Left lung (tissue), 10 donors: ENCODE measurements around the gene DOCK11. TPM values are rescaled to one million over a fixed set of nuclear protein-coding genes. Genes with fewer than 3 reads are reported as not detected.

Experiments
- ATAC-seq: fragments of 200-7000 bp; cut with Tn5 transposase; one replicate; pipeline ENCODE4 v1.9.1; 2020; ENCODE audit warnings: moderate library complexity
- DNase-seq, 4 donors: peaks; one replicate each; pipeline ENCODE4 v3.0.0-alpha.2; 2013 to 2020
- H3K27ac ChIP-seq, 2 donors: fragments of 200-600 bp; sonication (generic) in 1 of 2; one replicate each; pipeline versions ENCODE4 v1.5.0 to v1.8.0; 2020 to 2021
- H3K27me3 ChIP-seq, 2 donors: fragments of 200-600 bp; sonication (generic) in 1 of 2; one replicate each; pipeline versions ENCODE4 v1.5.0 to v1.8.0; 2020 to 2021
- H3K36me3 ChIP-seq, 2 donors: fragments of 200-600 bp; sonication (generic) in 1 of 2; one replicate each; pipeline versions ENCODE4 v1.5.0 to v1.8.0; 2020 to 2021
- H3K4me1 ChIP-seq, 2 donors: fragments of 200-600 bp; one replicate each; pipeline ENCODE4 v1.8.0; 2021
- H3K4me3 ChIP-seq, 2 donors: fragments of 200-600 bp; sonication (generic) in 1 of 2; one replicate each; pipeline versions ENCODE4 v1.5.0 to v1.8.0; 2020 to 2021; ENCODE audit warnings: mild to moderate bottlenecking in 1 of 2
- H3K9me3 ChIP-seq, 2 donors: fragments of 200-600 bp; sonication (generic) in 1 of 2; one replicate each; pipeline versions ENCODE4 v1.5.0 to v1.8.0; 2020 to 2021
- CTCF ChIP-seq, 2 donors: fragments of 200-600 bp; sonication (generic) in 1 of 2; IDR thresholded peaks; one replicate each; pipeline versions ENCODE4 v1.5.0 to v1.8.0; 2021; ENCODE audit warnings: antibody characterized with exemption in 2 of 2
- intact Hi-C, 2 donors: fragments of 100-400 bp; cut with DNase I; formaldehyde crosslinking; loops; one replicate each; pipeline versions ENCODE4 v1.11.2 to v1.14.2; 2022
- polyA plus RNA-seq, 6 donors: library from polyadenylated mRNA; unstranded; fragments of 120-200 nt; gene quantifications; one replicate each; pipeline ENCODE4 v1.2.1, GENCODE V29; 2013; ENCODE audit not compliant: insufficient read length in 6 of 6
- total RNA-seq, 2 donors: library from RNA; stranded (reverse); fragmentation: NEBNext Ultra II Directional; extraction: Animal tissue kit (Norgen Biotek cat#: 25700); gene quantifications; one replicate each; pipeline ENCODE4 v1.2.1, GENCODE V29; 2021
- donor health status: DM: no; HTN: yes; CAD: no.
- donor health status: DM: no; HTN: no; CAD: no.

DOCK11 gene
- total and polyA plus RNA-seq, 8 donors, result 13.4 to 36.8 (median 16.9) TPM

GRCh38 chrX:118502161-118502789 lies 6.7 kb downstream of the DOCK11 start:
- Histone ChIP-seq H3K27me3 (no peaks in the 10 kb centered on the region), H3K9me3 (no peaks in the 10 kb centered on the region), H3K36me3 (no peaks in the 10 kb centered on the region), H3K27ac (peak overlapping the region in 1 of 2 donors; percentile 61), H3K4me3 (no peak overlapping the region), H3K4me1 (peaks cover 0 to 29% of the 10 kb centered on the region in 2 donors)
- TF ChIP-seq CTCF (IDR thresholded peaks at IDR 0.05), result no peak
- DNase-seq (no peak), ATAC-seq (no peak)
- intact Hi-C loops, result no loop called here

- no peak for DNase-seq
- peaks cover 0 to 28% of the 10 kb centered on the region in 2 donors for H3K4me1 ChIP-seq
- TF ChIP-seq CTCF (IDR thresholded peaks at IDR 0.05), result no peak
- H3K9me3 ChIP-seq, result no peaks in the 10 kb centered on the region
- no peaks in the 10 kb centered on the region for H3K36me3 ChIP-seq
- intact Hi-C loops, result no loop called here
- ATAC-seq, result no peak
- no peak overlapping the region for H3K4me3 ChIP-seq
- H3K27me3 ChIP-seq, result no peaks in the 10 kb centered on the region
- H3K27ac ChIP-seq, result peak overlapping the region in 1 of 2 donors; percentile 61
Measured at GRCh38 chrX:118503260-118504041, 7.8 kb downstream of the DOCK11 start.

GRCh38 chrX:118504581-118504980 lies 9.0 kb downstream of the DOCK11 start:
- H3K36me3 ChIP-seq, result no peaks in the 10 kb centered on the region

GRCh38 chrX:118506805-118507480 lies 11.3 kb downstream of the DOCK11 start:
- H3K36me3 ChIP-seq, result no peaks in the 10 kb centered on the region
- DNase-seq, result no peak
- H3K27me3 ChIP-seq, result no peaks in the 10 kb centered on the region
- no peak overlapping the region for H3K27ac ChIP-seq
- no peak overlapping the region for H3K4me3 ChIP-seq
- H3K4me1 ChIP-seq, result peaks cover 0 to 23% of the 10 kb centered on the region in 2 donors
- no peak for TF ChIP-seq CTCF (IDR thresholded peaks at IDR 0.05)
- no peaks in the 10 kb centered on the region for H3K9me3 ChIP-seq
- no peak for ATAC-seq
- intact Hi-C loops, result no loop called here

More at GRCh38 chrX:118504581-118504980, 9.0 kb downstream of the DOCK11 start:
- H3K9me3 ChIP-seq, result no peaks in the 10 kb centered on the region
- no peaks in the 10 kb centered on the region for H3K27me3 ChIP-seq
- peaks cover 0 to 24% of the 10 kb centered on the region in 2 donors for H3K4me1 ChIP-seq
- ATAC-seq (no peak), DNase-seq (no peak)
- no peak for TF ChIP-seq CTCF (IDR thresholded peaks at IDR 0.05)
- intact Hi-C loops, result no loop called here
- H3K27ac ChIP-seq, result no peak overlapping the region
- H3K4me3 ChIP-seq, result no peak overlapping the region

GRCh38 chrX:118507766-118508165 lies 12.2 kb downstream of the DOCK11 start:
- H3K27ac ChIP-seq, result no peak overlapping the region
- H3K27me3 ChIP-seq, result no peaks in the 10 kb centered on the region
- no peaks in the 10 kb centered on the region for H3K9me3 ChIP-seq
- no peak for DNase-seq
- no peaks in the 10 kb centered on the region for H3K36me3 ChIP-seq
- no peak overlapping the region for H3K4me3 ChIP-seq
- ATAC-seq, result no peak
- peaks cover 0 to 25% of the 10 kb centered on the region in 2 donors for H3K4me1 ChIP-seq
- intact Hi-C loops, result no loop called here
- TF ChIP-seq CTCF (IDR thresholded peaks at IDR 0.05), result no peak
